HepG2 (cell line): ENCODE data around the gene NT5C1A. TPM values are rescaled to one million over a fixed set of nuclear protein-coding genes. Genes with fewer than 3 reads are reported as not detected.

Source experiments
- ATAC-seq: fragments of 200-7000 bp; cut with Tn5 transposase; 3 replicates; pipeline ENCODE4 v1.9.1; 2020; ENCODE audit warnings: mild to moderate bottlenecking, moderate library complexity
- BruUV-seq: library from RNA; stranded (reverse); fragments of 400-500 nt; replicated peaks from 2 replicates; lab custom pipeline; 2021; lab: Mats Ljungman, UMichigan
- CTCF ChIA-PET: fragments of 300-600 bp; formaldehyde crosslinking; extraction: SDS; loops from one replicate; lab custom pipeline; 2021; ENCODE audit warnings: low total read pairs, inconsistent platforms, low intra/inter-chr PET ratio; lab: Yijun Ruan, JAX
- POLR2A ChIA-PET: fragments of 350-600 bp; sonication (Branson Sonifier 250); formaldehyde crosslinking; loops from one replicate; lab custom pipeline; 2020; ENCODE audit warnings: antibody characterized with exemption, inconsistent platforms; lab: Yijun Ruan, JAX
- DNase-seq: peaks from one replicate; pipeline ENCODE4 v3.0.0-alpha.2; 2015; ENCODE audit warnings: low spot score
- FAIRE-seq: peaks from 3 replicates; lab custom pipeline; 2011; peaks lifted over from hg19 to GRCh38; lab: Jason Lieb, UNC
- H2AFZ ChIP-seq: one replicate; pipeline ENCODE4 v1.6.1; 2011; ENCODE audit warnings: low read length, inconsistent platforms
- H3K27ac ChIP-seq: fragments of 300-600 bp; 3 replicates; pipeline ENCODE4 v1.8.0; 2011; ENCODE audit warnings: mixed run types, mild to moderate bottlenecking, mixed read lengths, low read length, inconsistent platforms; ENCODE audit not compliant: insufficient read depth; ENCODE audit errors: extremely low read length
- H3K27me3 ChIP-seq, 2 experiments: fragments of 200-600 bp in 1 of 2; 2 replicates in 1 of 2; 3 replicates in 1 of 2; pipeline versions ENCODE4 v1.6.0 to v1.8.0; 2011; ENCODE audit warnings: low read length in 2 of 2, mild to moderate bottlenecking in 2 of 2, moderate library complexity in 2 of 2, inconsistent platforms in 1 of 2; ENCODE audit not compliant: insufficient read depth in 2 of 2, control insufficient read depth in 1 of 2
- H3K36me3 ChIP-seq, 2 experiments: fragments of 200-600 bp in 1 of 2; replicated peaks in 1 of 2; 2 replicates in 1 of 2; 3 replicates in 1 of 2; pipeline versions ENCODE4 v1.5.1 to v1.8.0; 2011; ENCODE audit warnings: low read length in 2 of 2, inconsistent platforms in 1 of 2; ENCODE audit not compliant: insufficient read depth in 2 of 2, control insufficient read depth in 1 of 2
- H3K4me1 ChIP-seq: 2 replicates; pipeline ENCODE4 v1.5.1; 2012; ENCODE audit warnings: low read length, inconsistent platforms; ENCODE audit not compliant: insufficient read depth
- H3K4me2 ChIP-seq: 2 replicates; pipeline ENCODE4 v1.6.0; 2011; ENCODE audit warnings: low read depth, low read length, inconsistent platforms
- H3K4me3 ChIP-seq, 3 experiments: fragments of 200-600 bp in 1 of 3; sonication (generic), shearing (Covaris generic) in 1 of 3; replicated peaks in 1 of 3; 2 replicates each; pipeline ENCODE4 v1.5.1; 2011 to 2016; ENCODE audit warnings: low read length in 3 of 3, inconsistent platforms in 2 of 3, low read depth in 2 of 3, mild to moderate bottlenecking in 2 of 3, control low read depth in 1 of 3, mixed read lengths in 1 of 3; ENCODE audit not compliant: insufficient read depth in 1 of 3
- H3K79me2 ChIP-seq: one replicate; pipeline ENCODE4 v1.6.1; 2011; ENCODE audit warnings: low read length, inconsistent platforms; ENCODE audit not compliant: insufficient read depth
- H3K9ac ChIP-seq: 2 replicates; pipeline ENCODE4 v1.6.0; 2011; ENCODE audit warnings: mild to moderate bottlenecking, low read depth, low read length, inconsistent platforms; ENCODE audit not compliant: insufficient read depth
- H3K9me3 ChIP-seq: 2 replicates; pipeline ENCODE4 v1.5.1; 2012; ENCODE audit warnings: mild to moderate bottlenecking, low read length
- H4K20me1 ChIP-seq: 2 replicates; pipeline ENCODE4 v1.6.0; 2011; ENCODE audit warnings: inconsistent platforms, mild to moderate bottlenecking, low read length, moderate library complexity; ENCODE audit not compliant: insufficient read depth
- HMG20A ChIP-seq: IDR thresholded peaks from 2 replicates; pipeline ENCODE4 v1.6.1; 2016; ENCODE audit warnings: borderline replicate concordance
- HNF4A ChIP-seq: sonication (generic); formaldehyde crosslinking; IDR thresholded peaks from 2 replicates; pipeline ENCODE4 v1.4.0; 2020; ENCODE audit warnings: missing genetic modification reagents
- PATZ1 ChIP-seq: sonication (generic); formaldehyde crosslinking; IDR thresholded peaks from 2 replicates; pipeline ENCODE4 v1.4.0; 2020; ENCODE audit warnings: missing genetic modification reagents
- REPIN1 ChIP-seq: sonication (generic); formaldehyde crosslinking; IDR thresholded peaks from 2 replicates; pipeline ENCODE4 v1.8.0; 2022; ENCODE audit warnings: missing genetic modification reagents, low read depth, mild to moderate bottlenecking, borderline replicate concordance
- XRCC5 ChIP-seq: fragments of 200-400 bp; formaldehyde crosslinking; optimal IDR thresholded peaks from 2 replicates; pipeline ENCODE3; 2017; ENCODE audit warnings: mild to moderate bottlenecking, low read length
- ZFY ChIP-seq: sonication (generic); formaldehyde crosslinking; IDR thresholded peaks from 2 replicates; pipeline ENCODE4 v1.4.0; 2020; ENCODE audit warnings: missing genetic modification reagents
- ZNF724P ChIP-seq: sonication (generic); formaldehyde crosslinking; IDR thresholded peaks from 2 replicates; pipeline ENCODE4 v1.8.0; 2022; ENCODE audit warnings: missing genetic modification reagents, borderline replicate concordance
- ZNF772 ChIP-seq: sonication (generic); formaldehyde crosslinking; IDR thresholded peaks from 2 replicates; pipeline ENCODE4 v1.5.0; 2020; ENCODE audit warnings: mild to moderate bottlenecking, missing genetic modification reagents
- ZNF788 ChIP-seq: sonication (generic); formaldehyde crosslinking; IDR thresholded peaks from 2 replicates; pipeline ENCODE4 v1.5.0; 2020; ENCODE audit warnings: mild to moderate bottlenecking, missing genetic modification reagents, borderline replicate concordance
- WGBS: methylation state at CpG from one replicate; pipeline ENCODE4 v1.1.6; 2017; ENCODE audit warnings: low lambda C conversion rate; 5-methylcytosine and 5-hydroxymethylcytosine counted together
- in situ Hi-C: cut with HindIII; loops from 2 replicates; pipeline ENCODE4 v1.10.0; 2017; ENCODE audit warnings: low pct_unique_long_range_greater_than_20kb; ENCODE audit not compliant: extremely low pct_ligation_motif_present
- intact Hi-C: fragments of 100-400 bp; cut with micrococcal nuclease; formaldehyde crosslinking; loops from one replicate; pipeline ENCODE4 v1.10.0; 2022; ENCODE audit not compliant: unreplicated experiment
- polyA plus RNA-seq, 8 experiments: library from polyadenylated mRNA; depleted of rRNA in 3 of 8; stranded (reverse) in 7 of 8; unstranded in 1 of 8; fragments of >200 nt; fragmentation: Illumina TruSeq in 4 of 8; extraction: Trizol in 4 of 8; gene quantifications; 2 replicates each; pipeline versions ENCODE4 v1.2.1 to v1.2.3, GENCODE V29; 2011 to 2016; ENCODE audit warnings: low read depth in 4 of 8, missing spikeins in 1 of 8, mixed read lengths in 1 of 8; ENCODE audit not compliant: insufficient read depth in 1 of 8
- total RNA-seq, 5 experiments: library from RNA; depleted of rRNA; stranded (reverse); fragments of >200 nt; fragmentation: Illumina TruSeq; extraction: Trizol; gene quantifications; 2 replicates each; pipeline ENCODE4 v1.2.3, GENCODE V29; 2016; ENCODE audit warnings: low read depth in 1 of 5
- TF ChIP-seq, protein P1 (sequence below): sonication (generic); formaldehyde crosslinking; IDR thresholded peaks from 2 replicates; pipeline ENCODE4 v1.4.0; 2020; ENCODE audit warnings: missing genetic modification reagents, borderline replicate concordance
- TF ChIP-seq, protein P2 (sequence below): sonication (generic); formaldehyde crosslinking; IDR thresholded peaks from 2 replicates; pipeline ENCODE4 v1.5.0; 2020; ENCODE audit warnings: mild to moderate bottlenecking, missing genetic modification reagents, moderate library complexity

Gene NT5C1A
- total and polyA plus RNA-seq, 2 of the 13 experiments (the other 11 are each of a cell fraction or from before 2014, with no cell fraction given): not detected

DNA sequence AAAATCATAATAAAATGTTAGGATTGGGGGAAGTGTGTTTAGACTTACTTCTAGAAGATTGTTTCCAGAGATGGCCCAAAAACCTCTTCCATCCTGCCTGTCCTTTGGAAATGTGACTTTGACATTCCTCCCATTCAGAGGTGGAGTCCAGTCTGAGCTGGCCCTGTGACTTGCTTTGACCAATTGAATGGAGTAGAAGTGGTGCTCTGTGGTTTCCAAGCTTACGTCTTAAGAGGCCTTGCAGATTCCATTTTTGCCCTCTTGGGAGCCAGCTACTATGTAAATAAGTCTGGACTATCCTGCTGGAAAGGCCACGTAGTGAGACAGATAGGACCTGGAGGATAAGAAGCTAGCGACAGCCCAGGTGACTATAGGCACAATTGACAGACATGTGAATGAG, 1.3 kb upstream of the NT5C1A start:
- Histone ChIP-seq H4K20me1 (no peaks in the 10 kb centered on the region), H3K27me3 (peaks cover 5 to 50% of the 10 kb centered on the region in 2 experiments; a peak in 4 of 5 replicates), H3K4me1 (peaks cover 8% of the 10 kb centered on the region; the same call in 1 of the 2 replicates)
- ATAC-seq: no peak
- in situ Hi-C loops: no loop called here
- TF ChIP-seq ZNF724P (CRISPR knock-in tag) (no peak), REPIN1 (CRISPR knock-in tag) (no peak)
- TF ChIP-seq, all 625 proteins: peak for 0
- no TSS peak for BruUV-seq
- FAIRE-seq: no peak
- no peaks in the 10 kb centered on the region for H3K79me2 ChIP-seq
- no peak overlapping the region for H3K4me3 ChIP-seq
- H3K27ac ChIP-seq: no peak overlapping the region
- ChIA-PET CTCF (interaction anchor here (1.1 to 1.7 kb wide), 3 partner anchors 45 to 127 kb away, joined by 3 to 8 read pairs (median 3); no protein-coding TSS in a partner anchor), POLR2A (no interaction called here)
- no peak overlapping the region for H3K4me2 ChIP-seq
- DNase-seq: no peak
- 37% methylated on average over 3 of the region's 3 CpGs for WGBS
- no peak overlapping the region for H3K9ac ChIP-seq
- no peaks in the 10 kb centered on the region for H3K36me3 ChIP-seq
- no peak overlapping the region for H2AFZ ChIP-seq
- intact Hi-C loops: loop anchor here (5.0 kb wide), 1 partner anchor 49 kb away; no protein-coding TSS in a partner anchor
- no peaks in the 10 kb centered on the region for H3K9me3 ChIP-seq

GRCh38 chr1:39672551-39672947, 642 bp upstream of the NT5C1A start:
- BruUV-seq: no TSS peak
- H3K9ac ChIP-seq: no peak overlapping the region
- peaks cover 5 to 52% of the 10 kb centered on the region in 2 experiments; a peak in 4 of 5 replicates for H3K27me3 ChIP-seq
- H3K79me2 ChIP-seq: no peaks in the 10 kb centered on the region
- WGBS: 0% methylated on average over 4 of the region's 12 CpGs
- H3K4me3 ChIP-seq: no peak overlapping the region
- H3K36me3 ChIP-seq: no peaks in the 10 kb centered on the region
- ChIA-PET POLR2A (no interaction called here), CTCF (interaction anchor here (1.1 to 1.7 kb wide), 3 partner anchors 46 to 127 kb away, joined by 3 to 8 read pairs (median 3); no protein-coding TSS in a partner anchor)
- H3K9me3 ChIP-seq: no peaks in the 10 kb centered on the region
- peak overlapping the region; percentile 32; the same call in 1 of the 2 replicates for H3K4me2 ChIP-seq
- no peak for FAIRE-seq
- no peak for DNase-seq
- intact Hi-C loops: loop anchor here (5.0 kb wide), 1 partner anchor 50 kb away; no protein-coding TSS in a partner anchor
- H3K4me1 ChIP-seq: peaks cover 8% of the 10 kb centered on the region; the same call in 1 of the 2 replicates
- ATAC-seq: peak; percentile 70
- H4K20me1 ChIP-seq: no peaks in the 10 kb centered on the region
- no peak overlapping the region for H3K27ac ChIP-seq
- in situ Hi-C loops: no loop called here
- no peak overlapping the region for H2AFZ ChIP-seq
- TF ChIP-seq ZFY (CRISPR knock-in tag) (no peak), ZNF772 (0 out of 2 replicates have a peak, but pooled peaks have one; percentile 18), HNF4A (CRISPR knock-in tag) (0 out of 2 replicates have a peak, but pooled peaks have one; percentile 11), PATZ1 (CRISPR knock-in tag) (peak; percentile 56), HMG20A (CRISPR knock-in tag) (no peak), ZNF788 (0 out of 2 replicates have a peak, but pooled peaks have one; percentile 25), XRCC5 (peak; percentile 72)
- TF ChIP-seq, protein P1, sequence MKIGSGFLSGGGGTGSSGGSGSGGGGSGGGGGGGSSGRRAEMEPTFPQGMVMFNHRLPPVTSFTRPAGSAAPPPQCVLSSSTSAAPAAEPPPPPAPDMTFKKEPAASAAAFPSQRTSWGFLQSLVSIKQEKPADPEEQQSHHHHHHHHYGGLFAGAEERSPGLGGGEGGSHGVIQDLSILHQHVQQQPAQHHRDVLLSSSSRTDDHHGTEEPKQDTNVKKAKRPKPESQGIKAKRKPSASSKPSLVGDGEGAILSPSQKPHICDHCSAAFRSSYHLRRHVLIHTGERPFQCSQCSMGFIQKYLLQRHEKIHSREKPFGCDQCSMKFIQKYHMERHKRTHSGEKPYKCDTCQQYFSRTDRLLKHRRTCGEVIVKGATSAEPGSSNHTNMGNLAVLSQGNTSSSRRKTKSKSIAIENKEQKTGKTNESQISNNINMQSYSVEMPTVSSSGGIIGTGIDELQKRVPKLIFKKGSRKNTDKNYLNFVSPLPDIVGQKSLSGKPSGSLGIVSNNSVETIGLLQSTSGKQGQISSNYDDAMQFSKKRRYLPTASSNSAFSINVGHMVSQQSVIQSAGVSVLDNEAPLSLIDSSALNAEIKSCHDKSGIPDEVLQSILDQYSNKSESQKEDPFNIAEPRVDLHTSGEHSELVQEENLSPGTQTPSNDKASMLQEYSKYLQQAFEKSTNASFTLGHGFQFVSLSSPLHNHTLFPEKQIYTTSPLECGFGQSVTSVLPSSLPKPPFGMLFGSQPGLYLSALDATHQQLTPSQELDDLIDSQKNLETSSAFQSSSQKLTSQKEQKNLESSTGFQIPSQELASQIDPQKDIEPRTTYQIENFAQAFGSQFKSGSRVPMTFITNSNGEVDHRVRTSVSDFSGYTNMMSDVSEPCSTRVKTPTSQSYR: no peak
- TF ChIP-seq, protein P2, sequence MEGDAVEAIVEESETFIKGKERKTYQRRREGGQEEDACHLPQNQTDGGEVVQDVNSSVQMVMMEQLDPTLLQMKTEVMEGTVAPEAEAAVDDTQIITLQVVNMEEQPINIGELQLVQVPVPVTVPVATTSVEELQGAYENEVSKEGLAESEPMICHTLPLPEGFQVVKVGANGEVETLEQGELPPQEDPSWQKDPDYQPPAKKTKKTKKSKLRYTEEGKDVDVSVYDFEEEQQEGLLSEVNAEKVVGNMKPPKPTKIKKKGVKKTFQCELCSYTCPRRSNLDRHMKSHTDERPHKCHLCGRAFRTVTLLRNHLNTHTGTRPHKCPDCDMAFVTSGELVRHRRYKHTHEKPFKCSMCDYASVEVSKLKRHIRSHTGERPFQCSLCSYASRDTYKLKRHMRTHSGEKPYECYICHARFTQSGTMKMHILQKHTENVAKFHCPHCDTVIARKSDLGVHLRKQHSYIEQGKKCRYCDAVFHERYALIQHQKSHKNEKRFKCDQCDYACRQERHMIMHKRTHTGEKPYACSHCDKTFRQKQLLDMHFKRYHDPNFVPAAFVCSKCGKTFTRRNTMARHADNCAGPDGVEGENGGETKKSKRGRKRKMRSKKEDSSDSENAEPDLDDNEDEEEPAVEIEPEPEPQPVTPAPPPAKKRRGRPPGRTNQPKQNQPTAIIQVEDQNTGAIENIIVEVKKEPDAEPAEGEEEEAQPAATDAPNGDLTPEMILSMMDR (CRISPR knock-in tag): peak; percentile 67
